Coronary artery (tissue), 2 donors: ENCODE measurements around the gene XPNPEP1.

Experiments used
- DNase-seq: peaks from one replicate; pipeline ENCODE4 v3.0.0-alpha.2; 2017; ENCODE audit warnings: low spot score
- H3K27ac ChIP-seq, 2 donors: fragments of 200-600 bp; sonication (generic); one replicate each; pipeline ENCODE4 v1.5.1; 2016 to 2019
- H3K4me3 ChIP-seq: fragments of 200-600 bp; sonication (generic); 2 replicates; pipeline ENCODE4 v1.5.1; 2016; ENCODE audit warnings: mild to moderate bottlenecking, moderate library complexity
- TF ChIP-seq, protein P1 (sequence below): fragments of 200-600 bp; sonication (generic); IDR thresholded peaks from one replicate; pipeline ENCODE4 v1.5.1; 2019; ENCODE audit warnings: antibody characterized with exemption

Gene XPNPEP1

DNA sequence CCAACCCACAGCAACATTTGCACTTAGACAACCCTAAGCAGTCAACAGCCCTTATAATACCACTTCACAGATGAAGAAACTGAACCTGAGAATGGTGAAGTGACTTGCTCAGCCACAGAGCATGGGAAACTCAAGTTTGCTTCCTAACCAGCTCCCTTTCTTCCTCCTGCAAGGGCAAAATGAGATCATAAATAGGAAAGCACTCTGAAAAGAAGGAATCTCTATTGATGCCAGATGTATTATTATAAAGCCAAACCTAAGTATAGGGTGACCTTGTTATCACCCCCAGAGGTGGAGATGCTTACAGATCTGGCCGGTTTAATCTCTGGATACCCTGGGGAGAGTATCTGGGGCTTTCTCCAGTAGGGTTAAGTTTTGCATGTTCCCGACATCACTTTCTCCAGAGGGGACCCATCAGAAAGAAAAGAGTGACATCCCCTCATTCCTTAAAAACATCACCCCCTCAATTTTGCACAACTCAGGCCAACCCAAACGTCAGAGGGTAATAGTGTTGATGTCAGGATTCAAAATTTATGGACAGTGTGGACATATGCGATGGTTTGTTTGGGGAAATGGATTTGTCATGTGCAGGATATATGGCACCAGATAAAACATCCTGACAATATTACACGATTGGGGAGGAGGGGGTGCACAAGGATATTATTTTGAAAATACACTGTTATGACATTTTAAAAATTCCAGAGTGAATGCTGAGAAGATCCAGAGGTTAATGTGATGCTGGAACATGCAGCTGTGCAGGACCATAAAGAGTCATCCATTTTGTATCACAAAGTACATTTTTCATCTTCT lies 24.0 kb upstream of the XPNPEP1 start:
- DNase-seq: no peak
- H3K4me3 ChIP-seq: no peak overlapping the region
- H3K27ac ChIP-seq: no peak overlapping the region
- TF ChIP-seq, protein P1, sequence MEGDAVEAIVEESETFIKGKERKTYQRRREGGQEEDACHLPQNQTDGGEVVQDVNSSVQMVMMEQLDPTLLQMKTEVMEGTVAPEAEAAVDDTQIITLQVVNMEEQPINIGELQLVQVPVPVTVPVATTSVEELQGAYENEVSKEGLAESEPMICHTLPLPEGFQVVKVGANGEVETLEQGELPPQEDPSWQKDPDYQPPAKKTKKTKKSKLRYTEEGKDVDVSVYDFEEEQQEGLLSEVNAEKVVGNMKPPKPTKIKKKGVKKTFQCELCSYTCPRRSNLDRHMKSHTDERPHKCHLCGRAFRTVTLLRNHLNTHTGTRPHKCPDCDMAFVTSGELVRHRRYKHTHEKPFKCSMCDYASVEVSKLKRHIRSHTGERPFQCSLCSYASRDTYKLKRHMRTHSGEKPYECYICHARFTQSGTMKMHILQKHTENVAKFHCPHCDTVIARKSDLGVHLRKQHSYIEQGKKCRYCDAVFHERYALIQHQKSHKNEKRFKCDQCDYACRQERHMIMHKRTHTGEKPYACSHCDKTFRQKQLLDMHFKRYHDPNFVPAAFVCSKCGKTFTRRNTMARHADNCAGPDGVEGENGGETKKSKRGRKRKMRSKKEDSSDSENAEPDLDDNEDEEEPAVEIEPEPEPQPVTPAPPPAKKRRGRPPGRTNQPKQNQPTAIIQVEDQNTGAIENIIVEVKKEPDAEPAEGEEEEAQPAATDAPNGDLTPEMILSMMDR: no peak

DNA sequence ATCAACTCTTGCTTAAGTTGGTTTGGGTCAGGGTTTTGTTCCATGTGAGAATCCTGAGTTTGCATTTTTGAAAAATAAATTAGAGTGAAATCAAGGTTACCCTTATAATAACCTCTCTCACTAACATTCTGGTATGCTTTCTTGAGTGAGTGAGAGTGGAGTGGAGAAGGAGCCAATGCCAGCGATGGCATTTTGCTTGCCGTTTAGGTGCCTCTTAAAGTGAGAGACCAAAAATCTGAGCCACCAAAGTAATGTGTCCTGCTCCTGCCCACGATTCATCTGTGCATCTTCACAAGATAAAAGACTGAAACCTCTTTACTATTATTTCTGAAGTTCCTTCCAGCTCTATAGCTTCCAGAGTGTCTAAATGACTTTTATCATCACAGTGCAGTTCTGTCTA lies 23.4 kb upstream of the XPNPEP1 start:
- Histone ChIP-seq H3K27ac (no peak overlapping the region), H3K4me3 (no peak overlapping the region)
- DNase-seq: no peak
- TF ChIP-seq, protein P1: no peak

DNA sequence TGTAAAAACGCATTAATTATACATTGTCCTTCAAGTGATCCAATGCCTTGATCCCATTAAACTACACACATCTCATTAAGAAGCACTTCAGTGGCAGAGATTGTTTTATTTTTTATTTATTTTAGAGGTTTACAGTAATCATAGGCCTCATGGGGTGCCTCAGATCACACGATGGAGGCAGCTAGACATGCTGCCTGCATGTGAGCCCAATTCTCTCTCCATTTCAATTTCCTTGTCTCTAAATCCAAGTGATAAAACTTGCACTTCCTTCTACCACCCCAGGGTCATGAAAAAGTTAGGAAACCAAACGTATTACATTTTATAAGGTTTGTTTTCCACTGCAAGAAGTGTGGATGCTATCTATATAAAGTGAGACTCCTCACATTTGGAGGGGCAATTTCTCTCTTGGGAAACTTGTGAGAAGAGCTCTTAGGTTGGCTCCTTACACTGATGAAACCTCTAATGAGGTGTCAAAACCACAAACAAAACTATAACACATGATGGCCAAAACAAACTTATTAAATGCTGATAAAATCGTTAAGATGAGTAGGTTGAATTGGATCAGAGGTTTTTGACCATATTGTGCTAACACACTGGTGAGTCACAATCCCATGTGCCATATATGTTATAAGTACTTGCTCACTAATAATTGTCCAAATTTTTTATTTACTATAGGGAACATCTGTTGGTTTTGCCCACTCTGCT lies 22.3 kb upstream of the XPNPEP1 start:
- DNase-seq: no peak
- Histone ChIP-seq H3K27ac (no peak overlapping the region), H3K4me3 (no peak overlapping the region)
- TF ChIP-seq, protein P1: no peak

DNA sequence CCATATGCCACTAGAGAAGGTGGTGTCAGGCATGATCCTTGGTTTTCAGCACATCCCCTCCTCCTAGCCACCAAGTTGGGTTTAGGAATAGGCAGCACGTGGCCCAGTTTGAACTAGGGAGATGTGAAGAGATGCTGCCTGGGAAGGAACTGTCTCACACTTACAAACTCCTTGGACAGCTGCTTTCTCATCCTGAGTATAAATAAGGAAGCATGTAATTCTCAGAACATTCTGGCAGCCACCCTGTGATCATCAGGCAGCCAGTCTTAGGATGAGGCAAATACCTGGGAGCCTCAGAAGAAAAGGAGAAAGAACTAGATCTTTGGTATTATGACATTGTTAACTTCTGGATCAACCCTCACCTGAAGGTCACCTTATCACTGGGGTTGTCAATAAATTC lies 21.3 kb upstream of the XPNPEP1 start:
- no peak overlapping the region for H3K27ac ChIP-seq
- TF ChIP-seq, protein P1: no peak
- no peak overlapping the region for H3K4me3 ChIP-seq
- no peak for DNase-seq

DNA sequence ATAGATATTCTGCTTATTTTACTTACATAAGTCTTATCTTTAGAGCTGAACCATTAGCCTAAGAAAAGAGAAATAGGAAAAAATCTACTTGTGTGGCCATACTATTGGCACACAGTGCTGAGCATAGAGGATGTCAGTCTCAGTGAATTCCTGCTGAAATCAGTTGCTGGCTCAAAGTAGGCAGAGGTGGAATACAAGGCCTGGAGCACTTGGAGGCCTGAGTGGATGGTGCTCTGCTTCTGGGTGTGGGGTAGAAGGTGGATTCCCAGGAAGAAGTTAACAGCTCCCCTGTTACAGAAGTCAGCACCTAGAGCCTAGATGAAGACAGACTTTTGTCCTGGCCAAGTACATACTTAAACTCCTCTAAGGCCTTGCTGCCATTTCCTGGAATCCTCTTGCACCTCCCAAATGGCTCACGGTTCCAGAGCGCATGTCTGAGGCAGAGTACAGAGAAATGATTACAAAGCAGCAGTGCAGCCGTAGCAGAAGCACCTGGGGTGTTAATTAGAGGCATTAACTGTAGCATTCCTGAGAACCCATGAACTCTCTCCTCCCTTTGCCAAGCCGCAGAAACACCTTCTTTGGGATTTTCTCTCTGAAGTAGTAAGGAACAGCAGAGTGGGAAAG lies 18.0 kb upstream of the XPNPEP1 start:
- H3K27ac ChIP-seq: no peak overlapping the region
- TF ChIP-seq, protein P1: no peak
- no peak overlapping the region for H3K4me3 ChIP-seq
- no peak for DNase-seq

DNA sequence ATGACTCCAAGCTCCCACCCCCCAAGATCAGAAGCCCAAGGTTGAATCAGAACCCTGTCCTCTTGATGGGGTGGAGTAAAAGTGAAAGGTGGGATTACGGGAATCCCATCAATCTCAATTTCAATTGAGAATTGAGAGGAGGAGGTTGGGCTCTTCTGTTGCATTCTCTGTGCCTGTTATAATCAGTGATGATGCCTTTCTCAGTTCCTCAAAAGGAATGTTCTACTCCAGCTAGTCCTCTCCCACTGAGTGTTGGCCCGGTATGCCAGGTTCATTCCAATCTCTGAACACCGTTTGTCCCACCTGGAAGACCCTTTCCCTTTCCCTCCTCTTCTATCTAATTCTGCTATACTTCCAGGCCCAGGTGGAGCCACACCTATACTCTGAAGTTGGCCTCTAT lies 17.2 kb upstream of the XPNPEP1 start:
- Histone ChIP-seq H3K4me3 (no peak overlapping the region), H3K27ac (no peak overlapping the region)
- no peak for DNase-seq
- TF ChIP-seq, protein P1: no peak
